Tibial nerve (tissue), 4 donors: Measurements from ENCODE around the gene JOSD1. TPM values are rescaled to one million over a fixed set of nuclear protein-coding genes. Genes with fewer than 3 reads are reported as not detected.

Experiments used
- DNase-seq, 2 donors: peaks; one replicate each; pipeline ENCODE4 v3.0.0-alpha.2; 2019; ENCODE audit warnings: low spot score in 2 of 2
- H3K27ac ChIP-seq, 4 donors: fragments of 200-600 bp; sonication (generic) in 3 of 4; one replicate each; pipeline ENCODE4 v1.5.1; 2017 to 2019; ENCODE audit warnings: mild to moderate bottlenecking in 1 of 4
- H3K27me3 ChIP-seq, 2 donors: fragments of 200-600 bp; sonication (generic) in 1 of 2; one replicate each; pipeline versions ENCODE4 v1.5.1 to v1.6.0; 2017 to 2019
- H3K36me3 ChIP-seq, 3 donors: fragments of 200-600 bp; sonication (generic); one replicate each; pipeline ENCODE4 v1.5.1; 2018 to 2019
- H3K4me1 ChIP-seq, 4 donors: fragments of 200-600 bp; sonication (generic) in 3 of 4; one replicate each; pipeline ENCODE4 v1.5.1; 2017 to 2019
- H3K4me3 ChIP-seq, 4 donors: fragments of 200-600 bp; sonication (generic) in 3 of 4; one replicate each; pipeline ENCODE4 v1.5.1; 2017 to 2019; ENCODE audit warnings: mild to moderate bottlenecking in 1 of 4, moderate library complexity in 1 of 4
- H3K9me3 ChIP-seq, 4 donors: fragments of 200-600 bp; sonication (generic) in 3 of 4; one replicate each; pipeline ENCODE4 v1.5.1; 2017 to 2019
- CTCF ChIP-seq, 5 experiments: fragments of 200-600 bp in 3 of 5; fragments of 450-650 bp in 2 of 5; sonication (generic) in 3 of 5; IDR thresholded peaks; one replicate each; pipeline ENCODE4 v1.5.1; 2016 to 2019; ENCODE audit warnings: antibody characterized with exemption in 5 of 5, mild to moderate bottlenecking in 3 of 5, moderate library complexity in 2 of 5
- EP300 ChIP-seq, 2 donors: sonication (generic); formaldehyde crosslinking; IDR thresholded peaks; one replicate each; pipeline ENCODE4 v1.6.1; 2017; ENCODE audit warnings: antibody characterized with exemption in 2 of 2, mild to moderate bottlenecking in 1 of 2
- POLR2A ChIP-seq, 2 donors: fragments of 450-650 bp; IDR thresholded peaks; one replicate each; pipeline ENCODE4 v1.6.1; 2017; ENCODE audit warnings: antibody characterized with exemption in 2 of 2, mild to moderate bottlenecking in 2 of 2, moderate library complexity in 2 of 2
- WGBS, 2 donors: methylation state at CpG; one replicate each; pipeline ENCODE4 v1.1.5; 2018; 5-methylcytosine and 5-hydroxymethylcytosine counted together
- total RNA-seq, 4 donors: library from RNA; depleted of rRNA; stranded (reverse); fragments of >200 nt; gene quantifications; one replicate each; pipeline ENCODE4 v1.1.0, GENCODE V29; 2016

Gene JOSD1
- total RNA-seq, 4 donors from 2014 or later, result 50.7 to 86.4 (median 76.0) TPM

- Histone ChIP-seq H3K27ac (peak overlapping the region in 1 of 4 donors; percentile 48), H3K9me3 (no peaks in the 10 kb centered on the region), H3K27me3 (no peaks in the 10 kb centered on the region), H3K36me3 (peaks cover 0 to 49% (median 2%) of the 10 kb centered on the region in 3 donors), H3K4me3 (no peak overlapping the region), H3K4me1 (peaks cover 0 to 64% (median 31%) of the 10 kb centered on the region in 4 donors)
- TF ChIP-seq EP300 (IDR thresholded peaks at IDR 0.05) (no peak), POLR2A (IDR thresholded peaks at IDR 0.05) (no peak), CTCF (IDR thresholded peaks at IDR 0.05) (no peak)
- DNase-seq, result no peak
- WGBS, 2 donors, result 84 to 87% methylated on average over 2 of the region's 2 CpGs
These were observed 6.7 kb downstream of the JOSD1 start for GRCh38 chr22:38694049-38694448.

GRCh38 chr22:38689651-38690050, 11.1 kb downstream of the JOSD1 start:
- no peaks in the 10 kb centered on the region for H3K27me3 ChIP-seq
- no peak overlapping the region for H3K27ac ChIP-seq
- peaks cover 5 to 75% (median 9%) of the 10 kb centered on the region in 3 donors for H3K36me3 ChIP-seq
- H3K4me1 ChIP-seq, result peaks cover 0 to 24% (median 0%) of the 10 kb centered on the region in 4 donors
- WGBS, 2 donors, result 71 to 88% methylated on average over 1 of the region's 1 CpG
- H3K9me3 ChIP-seq, result no peaks in the 10 kb centered on the region
- DNase-seq, result no peak
- no peak overlapping the region for H3K4me3 ChIP-seq
- TF ChIP-seq POLR2A (IDR thresholded peaks at IDR 0.05), result no peak
- no peak for TF ChIP-seq EP300 (IDR thresholded peaks at IDR 0.05)
- TF ChIP-seq CTCF (IDR thresholded peaks at IDR 0.05), result no peak

- DNase-seq, result no peak
- Histone ChIP-seq H3K4me3 (no peak overlapping the region), H3K27ac (no peak overlapping the region), H3K27me3 (no peaks in the 10 kb centered on the region), H3K36me3 (peaks cover 5 to 70% (median 9%) of the 10 kb centered on the region in 3 donors), H3K9me3 (no peaks in the 10 kb centered on the region), H3K4me1 (peaks cover 0 to 23% (median 5%) of the 10 kb centered on the region in 4 donors)
- no peak for TF ChIP-seq POLR2A (IDR thresholded peaks at IDR 0.05)
- no peak for TF ChIP-seq EP300 (IDR thresholded peaks at IDR 0.05)
- no peak for TF ChIP-seq CTCF (IDR thresholded peaks at IDR 0.05)
- WGBS, 2 donors, result 75 to 87% methylated on average over 1 of the region's 1 CpG
These were observed 15.0 kb downstream of the JOSD1 start for GRCh38 chr22:38685761-38686160.

GRCh38 chr22:38684895-38685294, 15.8 kb downstream of the JOSD1 start:
- no peak overlapping the region for H3K27ac ChIP-seq
- H3K4me1 ChIP-seq, result peaks cover 0 to 23% (median 5%) of the 10 kb centered on the region in 4 donors
- 89% methylated on average over 9 of the region's 9 CpGs for WGBS, 2 donors
- H3K36me3 ChIP-seq, result peaks cover 5 to 68% (median 9%) of the 10 kb centered on the region in 3 donors
- TF ChIP-seq CTCF (IDR thresholded peaks at IDR 0.05) (no peak), EP300 (IDR thresholded peaks at IDR 0.05) (no peak), POLR2A (IDR thresholded peaks at IDR 0.05) (no peak)
- no peaks in the 10 kb centered on the region for H3K9me3 ChIP-seq
- H3K4me3 ChIP-seq, result no peak overlapping the region
- H3K27me3 ChIP-seq, result no peaks in the 10 kb centered on the region
- DNase-seq, result no peak

- H3K4me3 ChIP-seq, result peak within 1 kb of the TSS; percentile 76 to 99 (median 80)
- no peaks in the 10 kb centered on the region for H3K27me3 ChIP-seq
- peaks cover 0 to 23% (median 5%) of the 10 kb centered on the region in 4 donors for H3K4me1 ChIP-seq
- no peaks in the 10 kb centered on the region for H3K9me3 ChIP-seq
- 0 to 1% methylated on average over 39 to 41 of the region's 60 CpGs for WGBS, 2 donors
- H3K36me3 ChIP-seq, result peaks cover 0 to 37% (median 0%) of the 10 kb centered on the region in 3 donors
- peak in 4 of 5 experiments; percentile 52 to 84 (median 74) for TF ChIP-seq CTCF (IDR thresholded peaks at IDR 0.05)
- TF ChIP-seq POLR2A (IDR thresholded peaks at IDR 0.05), result peak in 1 of 2 donors; percentile 64
- TF ChIP-seq EP300 (IDR thresholded peaks at IDR 0.05), result peak; percentile 88 to 95
- H3K27ac ChIP-seq, result peak within 1 kb of the TSS in 3 of 4 donors; percentile 57 to 80 (median 76)
- DNase-seq, result peak; percentile 61 to 79
These were observed 19.0 kb downstream of the JOSD1 start, which contains the start of gene TOMM22 for GRCh38 chr22:38681582-38682335. Gene TOMM22 (plus strand): TSS chr22:38681957. CDS start chr22:38681979, 22 bp downstream.
